ENCODE results near the gene CCDC137. TPM values are rescaled to one million over a fixed set of nuclear protein-coding genes. Genes with fewer than 3 reads are reported as not detected.

CCDC137 gene
- total and polyA plus RNA-seq, 2 of the 13 experiments (the other 11 are each of a cell fraction or from before 2014, with no cell fraction given) = 14.6 to 39.1 TPM

GRCh38 chr17:81683584-81684441 is 17.3 kb downstream of the CCDC137 start, which contains the start of the genes ARL16 and HGS (continued):
- TF ChIP-seq RFX1 (IDR thresholded peaks at IDR 0.05) (peak; percentile 66; the same call in 1 of the 2 replicates), ZNF136 (CRISPR knock-in tag; IDR thresholded peaks at IDR 0.05; ENCODE audit: low read depth) (0 out of 2 replicates have a peak, but pooled peaks have one; percentile 3), ZBED4 (CRISPR knock-in tag; IDR thresholded peaks at IDR 0.05; ENCODE audit: borderline replicate concordance) (peak; percentile 24; the same call in 1 of the 2 replicates), TARDBP (CRISPR knock-in tag; IDR thresholded peaks at IDR 0.05) (peak; percentile 81), ZNF224 (CRISPR knock-in tag; IDR thresholded peaks at IDR 0.05) (0 out of 2 replicates have a peak, but pooled peaks have one; percentile 39), ZNF816 (CRISPR knock-in tag; IDR thresholded peaks at IDR 0.05; ENCODE audit: borderline replicate concordance) (0 out of 2 replicates have a peak, but pooled peaks have one; percentile 27), MAZ (IDR thresholded peaks at IDR 0.05; ENCODE audit: borderline replicate concordance, low read depth, low read length) (peak; percentile 97), MAZ (CRISPR knock-in tag; IDR thresholded peaks at IDR 0.05; ENCODE audit: low read depth) (peak; percentile 84), SOX5 (CRISPR knock-in tag; IDR thresholded peaks at IDR 0.05; ENCODE audit: borderline replicate concordance) (peak; percentile 65; the same call in 1 of the 2 replicates), XRCC5 (optimal IDR thresholded peaks at IDR 0.05; ENCODE audit: low read length) (peak; percentile 12), GABPB1 (CRISPR knock-in tag; IDR thresholded peaks at IDR 0.05) (peak; percentile 96)
- TF ChIP-seq, protein P1, sequence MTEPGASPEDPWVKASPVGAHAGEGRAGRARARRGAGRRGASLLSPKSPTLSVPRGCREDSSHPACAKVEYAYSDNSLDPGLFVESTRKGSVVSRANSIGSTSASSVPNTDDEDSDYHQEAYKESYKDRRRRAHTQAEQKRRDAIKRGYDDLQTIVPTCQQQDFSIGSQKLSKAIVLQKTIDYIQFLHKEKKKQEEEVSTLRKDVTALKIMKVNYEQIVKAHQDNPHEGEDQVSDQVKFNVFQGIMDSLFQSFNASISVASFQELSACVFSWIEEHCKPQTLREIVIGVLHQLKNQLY (CRISPR knock-in tag; IDR thresholded peaks at IDR 0.05) = peak; percentile 36; the same call in 1 of the 2 replicates
- TF ChIP-seq, protein P2, sequence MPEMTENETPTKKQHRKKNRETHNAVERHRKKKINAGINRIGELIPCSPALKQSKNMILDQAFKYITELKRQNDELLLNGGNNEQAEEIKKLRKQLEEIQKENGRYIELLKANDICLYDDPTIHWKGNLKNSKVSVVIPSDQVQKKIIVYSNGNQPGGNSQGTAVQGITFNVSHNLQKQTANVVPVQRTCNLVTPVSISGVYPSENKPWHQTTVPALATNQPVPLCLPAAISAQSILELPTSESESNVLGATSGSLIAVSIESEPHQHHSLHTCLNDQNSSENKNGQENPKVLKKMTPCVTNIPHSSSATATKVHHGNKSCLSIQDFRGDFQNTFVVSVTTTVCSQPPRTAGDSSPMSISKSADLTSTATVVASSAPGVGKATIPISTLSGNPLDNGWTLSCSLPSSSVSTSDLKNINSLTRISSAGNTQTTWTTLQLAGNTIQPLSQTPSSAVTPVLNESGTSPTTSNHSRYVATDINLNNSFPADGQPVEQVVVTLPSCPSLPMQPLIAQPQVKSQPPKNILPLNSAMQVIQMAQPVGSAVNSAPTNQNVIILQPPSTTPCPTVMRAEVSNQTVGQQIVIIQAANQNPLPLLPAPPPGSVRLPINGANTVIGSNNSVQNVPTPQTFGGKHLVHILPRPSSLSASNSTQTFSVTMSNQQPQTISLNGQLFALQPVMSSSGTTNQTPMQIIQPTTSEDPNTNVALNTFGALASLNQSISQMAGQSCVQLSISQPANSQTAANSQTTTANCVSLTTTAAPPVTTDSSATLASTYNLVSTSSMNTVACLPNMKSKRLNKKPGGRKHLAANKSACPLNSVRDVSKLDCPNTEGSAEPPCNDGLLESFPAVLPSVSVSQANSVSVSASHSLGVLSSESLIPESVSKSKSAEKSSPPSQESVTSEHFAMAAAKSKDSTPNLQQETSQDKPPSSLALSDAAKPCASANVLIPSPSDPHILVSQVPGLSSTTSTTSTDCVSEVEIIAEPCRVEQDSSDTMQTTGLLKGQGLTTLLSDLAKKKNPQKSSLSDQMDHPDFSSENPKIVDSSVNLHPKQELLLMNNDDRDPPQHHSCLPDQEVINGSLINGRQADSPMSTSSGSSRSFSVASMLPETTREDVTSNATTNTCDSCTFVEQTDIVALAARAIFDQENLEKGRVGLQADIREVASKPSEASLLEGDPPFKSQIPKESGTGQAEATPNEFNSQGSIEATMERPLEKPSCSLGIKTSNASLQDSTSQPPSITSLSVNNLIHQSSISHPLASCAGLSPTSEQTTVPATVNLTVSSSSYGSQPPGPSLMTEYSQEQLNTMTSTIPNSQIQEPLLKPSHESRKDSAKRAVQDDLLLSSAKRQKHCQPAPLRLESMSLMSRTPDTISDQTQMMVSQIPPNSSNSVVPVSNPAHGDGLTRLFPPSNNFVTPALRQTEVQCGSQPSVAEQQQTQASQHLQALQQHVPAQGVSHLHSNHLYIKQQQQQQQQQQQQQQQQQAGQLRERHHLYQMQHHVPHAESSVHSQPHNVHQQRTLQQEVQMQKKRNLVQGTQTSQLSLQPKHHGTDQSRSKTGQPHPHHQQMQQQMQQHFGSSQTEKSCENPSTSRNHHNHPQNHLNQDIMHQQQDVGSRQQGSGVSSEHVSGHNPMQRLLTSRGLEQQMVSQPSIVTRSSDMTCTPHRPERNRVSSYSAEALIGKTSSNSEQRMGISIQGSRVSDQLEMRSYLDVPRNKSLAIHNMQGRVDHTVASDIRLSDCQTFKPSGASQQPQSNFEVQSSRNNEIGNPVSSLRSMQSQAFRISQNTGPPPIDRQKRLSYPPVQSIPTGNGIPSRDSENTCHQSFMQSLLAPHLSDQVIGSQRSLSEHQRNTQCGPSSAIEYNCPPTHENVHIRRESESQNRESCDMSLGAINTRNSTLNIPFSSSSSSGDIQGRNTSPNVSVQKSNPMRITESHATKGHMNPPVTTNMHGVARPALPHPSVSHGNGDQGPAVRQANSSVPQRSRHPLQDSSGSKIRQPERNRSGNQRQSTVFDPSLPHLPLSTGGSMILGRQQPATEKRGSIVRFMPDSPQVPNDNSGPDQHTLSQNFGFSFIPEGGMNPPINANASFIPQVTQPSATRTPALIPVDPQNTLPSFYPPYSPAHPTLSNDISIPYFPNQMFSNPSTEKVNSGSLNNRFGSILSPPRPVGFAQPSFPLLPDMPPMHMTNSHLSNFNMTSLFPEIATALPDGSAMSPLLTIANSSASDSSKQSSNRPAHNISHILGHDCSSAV (CRISPR knock-in tag; IDR thresholded peaks at IDR 0.05; ENCODE audit: borderline replicate concordance) = no peak
- TF ChIP-seq, protein P3, sequence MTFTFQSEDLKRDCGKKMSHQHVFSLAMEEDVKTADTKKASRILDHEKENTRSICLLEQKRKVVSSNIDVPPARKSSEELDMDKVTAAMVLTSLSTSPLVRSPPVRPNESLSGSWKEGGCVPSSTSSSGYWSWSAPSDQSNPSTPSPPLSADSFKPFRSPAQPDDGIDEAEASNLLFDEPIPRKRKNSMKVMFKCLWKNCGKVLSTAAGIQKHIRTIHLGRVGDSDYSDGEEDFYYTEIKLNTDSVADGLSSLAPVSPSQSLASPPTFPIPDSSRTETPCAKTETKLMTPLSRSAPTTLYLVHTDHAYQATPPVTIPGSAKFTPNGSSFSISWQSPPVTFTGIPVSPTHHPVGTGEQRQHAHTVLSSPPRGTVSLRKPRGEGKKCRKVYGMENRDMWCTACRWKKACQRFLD (CRISPR knock-in tag; IDR thresholded peaks at IDR 0.05; ENCODE audit: borderline replicate concordance) = peak; percentile 66; the same call in 1 of the 2 replicates
